Small intestine (tissue), 7 donors: ENCODE measurements around the gene YIPF2. TPM values are rescaled to one million over a fixed set of nuclear protein-coding genes. Genes with fewer than 3 reads are reported as not detected.

ENCODE experiments used
- DNase-seq, 2 donors: peaks; one replicate each; pipeline versions ENCODE4 v3.0.0 to v3.0.0-alpha.2; 2013
- FAIRE-seq: peaks from 2 replicates; lab custom pipeline; 2012; peaks lifted over from hg19 to GRCh38; lab: Jason Lieb, UNC
- H3K27ac ChIP-seq, 3 donors: one replicate each; pipeline ENCODE4 v1.5.1; 2013; ENCODE audit warnings: low read length in 2 of 3, mild to moderate bottlenecking in 2 of 3, control low read depth in 1 of 3, inconsistent platforms in 1 of 3, low read depth in 1 of 3, moderate library complexity in 1 of 3
- H3K27me3 ChIP-seq, 3 donors: one replicate each; pipeline ENCODE4 v1.6.1; 2013; ENCODE audit warnings: low read length in 3 of 3, inconsistent platforms in 1 of 3; ENCODE audit not compliant: control insufficient read depth in 3 of 3, insufficient read depth in 3 of 3
- H3K36me3 ChIP-seq, 3 donors: one replicate each; pipeline ENCODE4 v1.6.1; 2013; ENCODE audit warnings: low read length in 3 of 3, inconsistent platforms in 1 of 3, low read depth in 1 of 3, mild to moderate bottlenecking in 1 of 3, moderate library complexity in 1 of 3; ENCODE audit not compliant: control insufficient read depth in 3 of 3, insufficient read depth in 2 of 3
- H3K4me1 ChIP-seq, 3 donors: one replicate each; pipeline ENCODE4 v1.6.1; 2013; ENCODE audit warnings: low read length in 2 of 3, inconsistent platforms in 1 of 3, low read depth in 1 of 3, mild to moderate bottlenecking in 1 of 3, moderate library complexity in 1 of 3; ENCODE audit not compliant: control insufficient read depth in 3 of 3, insufficient read depth in 2 of 3
- H3K4me3 ChIP-seq, 3 donors: one replicate each; pipeline ENCODE4 v1.5.1; 2013; ENCODE audit warnings: low read length in 3 of 3, control low read depth in 1 of 3, inconsistent platforms in 1 of 3, low read depth in 1 of 3, mild to moderate bottlenecking in 1 of 3, moderate library complexity in 1 of 3
- H3K9me3 ChIP-seq, 2 donors: one replicate each; pipeline ENCODE4 v1.6.1; 2013; ENCODE audit warnings: low read depth in 1 of 2, low read length in 1 of 2; ENCODE audit not compliant: control insufficient read depth in 2 of 2, insufficient read depth in 1 of 2
- WGBS, 3 donors: extraction: QIAGEN DNeasy Blood & Tissue Kit; methylation state at CpG; one replicate each; pipeline ENCODE4 v1.1.7; 2013; 5-methylcytosine and 5-hydroxymethylcytosine counted together
- polyA plus RNA-seq, 4 donors: library from polyadenylated mRNA; stranded (reverse) in 3 of 4; unstranded in 1 of 4; fragments of 200-250 nt in 3 of 4; fragments of 120-200 nt in 1 of 4; gene quantifications; one replicate each; pipeline versions ENCODE4 v1.2.1 to v1.2.3, GENCODE V29; 2013
- donor health status: healthy with polysubstance abuse.
- donor health status: control.
- donor health status: control.
- donor health status: Bipolar disorder and iron deficiency.
- donor health status: healthy.

Gene YIPF2
- polyA plus RNA-seq, 4 donors, result 18.3 to 65.1 (median 40.1) TPM

DNA sequence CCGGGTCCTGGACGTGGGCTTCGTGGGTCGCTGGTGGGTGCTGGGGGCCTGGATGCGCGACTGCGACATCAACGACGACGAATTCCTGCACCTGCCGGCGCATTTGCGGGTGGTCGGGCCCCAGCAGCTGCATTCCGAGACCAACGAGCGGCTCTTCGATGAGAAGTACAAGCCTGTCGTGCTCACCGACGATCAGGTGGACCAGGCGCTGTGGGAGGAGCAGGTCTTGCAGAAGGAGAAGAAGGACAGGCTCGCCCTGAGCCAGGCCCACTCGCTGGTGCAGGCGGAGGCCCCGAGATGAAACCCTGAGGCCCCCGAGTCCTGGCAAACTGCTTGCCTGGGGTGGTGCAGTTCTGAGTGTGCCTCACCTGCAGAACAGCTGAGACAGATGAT, 959 bp upstream of the YIPF2 start:
- peaks cover 0 to 14% (median 8%) of the 10 kb centered on the region in 3 donors for H3K4me1 ChIP-seq
- H3K27me3 ChIP-seq, result no peaks in the 10 kb centered on the region
- peak in 1 of 2 donors; percentile 12 for DNase-seq
- H3K27ac ChIP-seq, result peak overlapping the region; percentile 56 to 82 (median 66)
- FAIRE-seq, result no peak
- H3K36me3 ChIP-seq, result peaks cover 0 to 51% (median 4%) of the 10 kb centered on the region in 3 donors
- H3K4me3 ChIP-seq, result peak overlapping the region; percentile 78 to 99 (median 87)
- H3K9me3 ChIP-seq, result no peaks in the 10 kb centered on the region
- 2 to 8% (median 4%) methylated on average over 23 to 27 of the region's 27 CpGs for WGBS, 3 donors

DNA sequence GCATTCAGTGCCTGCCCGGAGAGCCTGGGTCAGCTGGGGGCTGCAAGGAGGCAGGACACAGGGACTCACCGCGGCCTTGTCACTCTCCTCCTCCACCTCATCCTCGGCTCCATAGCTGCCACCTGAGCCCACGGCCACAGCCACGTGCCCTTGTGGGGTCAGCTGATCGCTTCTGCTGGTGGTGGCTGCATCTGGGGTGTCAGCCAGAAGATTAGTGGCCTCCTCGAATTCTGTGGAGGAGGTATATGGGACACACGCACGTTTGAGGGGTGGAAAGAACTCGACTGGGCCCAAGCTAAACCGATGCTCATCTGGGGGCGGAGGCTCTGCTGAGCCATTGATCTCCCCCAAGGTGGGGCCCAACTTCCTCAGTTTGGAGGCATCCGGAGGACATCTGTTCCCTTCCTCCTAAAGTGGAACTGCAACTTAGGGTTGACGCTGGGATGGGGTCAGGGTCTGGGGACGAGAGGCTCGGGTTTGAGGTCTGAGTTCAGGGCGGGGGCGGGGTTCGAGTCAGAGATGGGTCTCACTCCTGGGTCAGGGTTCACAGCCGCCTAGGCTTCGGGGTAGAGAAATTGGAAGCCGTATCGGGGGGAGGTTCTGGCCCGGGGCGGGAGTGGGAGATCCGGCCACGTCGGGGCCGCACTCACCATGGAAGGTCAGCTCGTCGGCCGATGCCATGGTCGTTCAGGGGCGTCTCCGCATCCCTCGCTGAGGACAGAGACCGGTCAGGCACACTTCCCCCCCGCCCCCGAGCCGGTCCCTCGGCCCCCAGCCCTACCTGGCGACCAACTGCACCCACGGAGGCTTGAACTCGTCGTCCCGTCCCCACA, 493 bp downstream of the YIPF2 start:
- DNase-seq (peak; percentile 20 to 29), FAIRE-seq (no peak)
- WGBS, 3 donors, result 3 to 6% (median 4%) methylated on average over 44 to 47 of the region's 47 CpGs

DNA sequence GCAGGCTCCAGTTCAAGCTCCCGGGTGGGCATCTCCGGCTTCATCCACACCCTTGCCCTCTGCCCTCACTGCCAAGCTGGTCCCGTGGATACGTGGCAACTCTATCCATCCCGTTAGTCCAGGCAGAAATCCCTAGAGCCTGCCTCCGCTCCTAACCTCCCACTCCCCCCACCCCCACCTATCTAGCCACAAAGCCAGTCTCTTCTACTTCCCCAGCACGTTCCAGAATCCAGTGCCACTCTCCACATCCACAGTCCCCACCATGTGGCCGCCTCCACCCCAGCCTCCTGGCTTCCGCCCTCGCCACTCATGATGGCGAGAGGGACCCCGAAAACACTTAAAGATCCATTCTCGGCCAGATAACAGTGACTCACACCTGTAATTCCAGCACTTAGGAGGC, 3.8 kb downstream of the YIPF2 start:
- WGBS, 3 donors, result 85 to 87% (median 86%) methylated on average over 13 of the region's 13 CpGs
- no peaks in the 10 kb centered on the region for H3K27me3 ChIP-seq
- FAIRE-seq, result no peak
- DNase-seq, result no peak
- H3K9me3 ChIP-seq, result no peaks in the 10 kb centered on the region
- no peak overlapping the region for H3K4me3 ChIP-seq
- H3K36me3 ChIP-seq, result peaks cover 5 to 76% (median 16%) of the 10 kb centered on the region in 3 donors
- no peak overlapping the region for H3K27ac ChIP-seq
- peaks cover 0 to 10% (median 4%) of the 10 kb centered on the region in 3 donors for H3K4me1 ChIP-seq

More for the DNA sequence above, 493 bp downstream of the YIPF2 start:
- Histone ChIP-seq H3K4me1 (peaks cover 0 to 14% (median 8%) of the 10 kb centered on the region in 3 donors), H3K36me3 (peaks cover 0 to 62% (median 4%) of the 10 kb centered on the region in 3 donors), H3K27me3 (no peaks in the 10 kb centered on the region), H3K9me3 (no peaks in the 10 kb centered on the region), H3K4me3 (peak overlapping the region; percentile 78 to 99 (median 87)), H3K27ac (peak overlapping the region in 1 of 3 donors; percentile 82)

DNA sequence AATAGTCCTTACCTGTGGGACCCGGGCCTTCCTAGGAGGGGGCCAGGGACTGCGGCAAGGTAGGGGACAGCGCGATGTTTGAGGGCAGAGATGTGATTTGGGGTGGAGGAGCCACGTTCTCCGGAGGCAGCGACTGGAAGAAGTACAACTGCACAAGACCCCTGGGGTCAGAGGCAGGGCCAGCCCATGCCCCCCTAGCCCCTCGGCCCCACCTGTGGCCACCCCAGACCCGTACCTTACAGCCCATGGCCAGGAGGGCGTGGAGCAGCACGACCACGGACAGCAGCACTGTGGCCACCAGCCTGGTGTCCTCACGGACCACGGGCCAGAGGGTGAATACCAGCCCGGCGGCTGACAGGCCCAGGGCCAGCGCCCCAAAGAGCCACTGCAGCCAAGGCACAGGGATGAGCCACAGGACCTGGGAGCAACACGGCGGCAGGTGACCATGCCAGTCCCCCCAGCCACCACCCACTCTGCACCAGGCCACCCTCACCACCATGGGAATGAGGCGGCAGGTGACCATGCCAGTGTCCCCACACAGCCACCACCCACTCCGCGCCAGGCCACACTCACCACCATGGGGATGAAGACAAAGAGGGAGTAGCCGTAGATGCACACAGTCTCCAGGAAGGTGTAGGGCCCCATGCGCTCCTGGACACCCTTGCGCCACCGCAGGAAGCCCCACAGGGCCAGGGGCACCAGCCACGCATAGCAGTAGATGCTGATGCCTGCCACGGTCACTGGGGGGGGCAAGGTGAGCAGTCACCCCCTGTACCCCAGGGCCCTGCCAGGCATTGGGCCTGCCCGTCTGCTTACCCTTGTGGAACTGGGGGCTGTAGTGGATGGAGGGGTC, 5.0 kb downstream of the YIPF2 start:
- Histone ChIP-seq H3K36me3 (peaks cover 9 to 84% (median 16%) of the 10 kb centered on the region in 3 donors), H3K9me3 (no peaks in the 10 kb centered on the region), H3K27me3 (no peaks in the 10 kb centered on the region), H3K4me3 (no peak overlapping the region), H3K4me1 (peaks cover 0 to 7% (median 0%) of the 10 kb centered on the region in 3 donors), H3K27ac (no peak overlapping the region)
- DNase-seq (no peak), FAIRE-seq (no peak)
- 92 to 94% (median 93%) methylated on average over 25 to 29 of the region's 29 CpGs for WGBS, 3 donors

DNA sequence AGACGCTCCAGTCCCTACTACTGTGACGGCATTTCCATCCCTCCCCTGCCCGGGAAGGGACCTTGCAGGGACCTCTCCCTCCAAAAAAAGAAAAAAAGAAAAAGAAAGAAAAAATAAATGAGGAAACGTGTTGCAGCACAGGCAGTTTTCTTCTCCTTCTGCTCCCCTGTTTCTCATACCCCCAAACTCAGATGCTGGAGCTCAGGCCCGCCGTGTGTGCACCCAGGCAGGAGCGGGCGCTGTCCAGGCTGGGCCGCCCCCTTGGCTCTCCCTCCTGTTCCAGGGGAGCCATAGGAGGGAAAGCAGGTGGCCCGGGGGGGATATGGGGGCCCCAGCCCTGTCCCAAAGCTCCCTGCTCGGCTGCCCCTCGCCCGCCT, 5.8 kb downstream of the YIPF2 start:
- H3K27ac ChIP-seq, result no peak overlapping the region
- no peak overlapping the region for H3K4me3 ChIP-seq
- H3K4me1 ChIP-seq, result peaks cover 0 to 4% (median 0%) of the 10 kb centered on the region in 3 donors
- peaks cover 9 to 92% (median 16%) of the 10 kb centered on the region in 3 donors for H3K36me3 ChIP-seq
- H3K9me3 ChIP-seq, result no peaks in the 10 kb centered on the region
- DNase-seq (no peak), FAIRE-seq (no peak)
- WGBS, 3 donors, result 88 to 92% (median 91%) methylated on average over 13 of the region's 13 CpGs
- no peaks in the 10 kb centered on the region for H3K27me3 ChIP-seq

DNA sequence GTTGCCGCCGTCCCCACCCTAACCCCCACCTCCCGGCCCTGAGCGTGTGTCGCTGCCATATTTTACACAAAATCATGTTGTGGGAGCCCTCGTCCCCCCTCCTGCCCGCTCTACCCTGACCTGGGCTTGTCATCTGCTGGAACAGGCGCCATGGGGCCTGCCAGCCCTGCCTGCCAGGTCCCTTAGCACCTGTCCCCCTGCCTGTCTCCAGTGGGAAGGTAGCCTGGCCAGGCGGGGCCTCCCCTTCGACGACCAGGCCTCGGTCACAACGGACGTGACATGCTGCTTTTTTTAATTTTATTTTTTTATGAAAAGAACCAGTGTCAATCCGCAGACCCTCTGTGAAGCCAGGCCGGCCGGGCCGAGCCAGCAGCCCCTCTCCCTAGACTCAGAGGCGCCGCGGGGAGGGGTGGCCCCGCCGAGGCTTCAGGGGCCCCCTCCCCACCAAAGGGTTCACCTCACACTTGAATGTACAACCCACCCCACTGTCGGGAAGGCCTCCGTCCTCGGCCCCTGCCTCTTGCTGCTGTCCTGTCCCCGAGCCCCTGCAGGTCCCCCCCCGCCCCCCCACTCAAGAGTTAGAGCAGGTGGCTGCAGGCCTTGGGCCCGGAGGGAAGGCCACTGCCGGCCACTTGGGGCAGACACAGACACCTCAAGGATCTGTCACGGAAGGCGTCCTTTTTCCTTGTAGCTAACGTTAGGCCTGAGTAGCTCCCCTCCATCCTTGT, 6.4 kb downstream of the YIPF2 start:
- no peaks in the 10 kb centered on the region for H3K27me3 ChIP-seq
- no peak for FAIRE-seq
- no peaks in the 10 kb centered on the region for H3K9me3 ChIP-seq
- no peak overlapping the region for H3K27ac ChIP-seq
- H3K36me3 ChIP-seq, result peaks cover 9 to 92% (median 16%) of the 10 kb centered on the region in 3 donors
- 81 to 84% (median 83%) methylated on average over 32 to 33 of the region's 33 CpGs for WGBS, 3 donors
- no peaks in the 10 kb centered on the region for H3K4me1 ChIP-seq
- no peak overlapping the region for H3K4me3 ChIP-seq
- no peak for DNase-seq

DNA sequence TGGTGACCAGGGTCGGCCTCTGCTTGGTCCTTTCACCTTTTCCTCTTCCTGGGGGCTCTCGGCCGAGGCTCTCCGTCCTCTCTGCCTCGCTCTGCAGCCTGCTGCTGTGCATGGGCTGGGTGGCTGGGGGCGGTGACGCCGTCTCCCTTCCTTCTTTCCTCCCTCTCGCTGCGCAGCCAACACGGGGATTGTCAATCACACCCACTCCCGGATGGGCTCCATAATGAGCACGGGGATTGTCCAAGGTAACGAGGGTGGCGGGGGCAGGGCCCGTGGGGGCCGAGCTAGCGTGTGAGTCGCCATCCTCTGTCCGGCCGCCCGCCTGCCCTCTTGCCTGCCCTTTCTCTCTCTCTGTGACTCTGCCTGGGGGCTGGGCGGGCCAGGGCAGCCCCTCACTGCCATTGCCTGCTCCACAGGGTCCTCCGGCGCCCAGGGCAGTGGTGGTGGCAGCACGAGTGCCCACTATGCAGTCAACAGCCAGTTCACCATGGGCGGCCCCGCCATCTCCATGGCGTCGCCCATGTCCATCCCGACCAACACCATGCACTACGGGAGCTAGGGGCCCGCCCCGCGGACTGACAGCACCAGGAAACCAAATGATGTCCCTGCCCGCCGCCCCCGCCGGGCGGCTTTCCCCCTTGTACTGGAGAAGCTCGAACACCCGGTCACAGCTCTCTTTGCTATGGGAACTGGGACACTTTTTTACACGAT, 7.1 kb downstream of the YIPF2 start:
- Histone ChIP-seq H3K4me3 (no peak overlapping the region), H3K27me3 (no peaks in the 10 kb centered on the region), H3K9me3 (no peaks in the 10 kb centered on the region), H3K4me1 (no peaks in the 10 kb centered on the region), H3K36me3 (peaks cover 14 to 92% (median 16%) of the 10 kb centered on the region in 3 donors), H3K27ac (no peak overlapping the region)
- 90 to 95% (median 93%) methylated on average over 37 to 43 of the region's 43 CpGs for WGBS, 3 donors
- FAIRE-seq (no peak), DNase-seq (no peak)
